Measurements from ENCODE around the gene C14orf180.

GRCh38 chr14:104547310-104547997, 32.1 kb upstream of the C14orf180 start:
- TF ChIP-seq CTCF (IDR thresholded peaks at IDR 0.05) = no peak
- no peak for TF ChIP-seq TCF7 (CRISPR knock-in tag; IDR thresholded peaks at IDR 0.05; ENCODE audit: low read depth)
- TF ChIP-seq NFYB (CRISPR knock-in tag; conservative IDR thresholded peaks at IDR 0.05; ENCODE audit: low read depth) = no peak
- no peak for TF ChIP-seq MAX (CRISPR knock-in tag; IDR thresholded peaks at IDR 0.05)
- no peak for TF ChIP-seq ETV6 (CRISPR knock-in tag; IDR thresholded peaks at IDR 0.05)
- TF ChIP-seq STAT6 (CRISPR knock-in tag; conservative IDR thresholded peaks at IDR 0.05; ENCODE audit: low read depth) = no peak
- TF ChIP-seq ZNF425 (CRISPR knock-in tag; conservative IDR thresholded peaks at IDR 0.05) = no peak
- no peak for TF ChIP-seq IRF1 (CRISPR knock-in tag; IDR thresholded peaks at IDR 0.05)
- TF ChIP-seq MXD4 (CRISPR knock-in tag; IDR thresholded peaks at IDR 0.05; ENCODE audit: borderline replicate concordance) = no peak
- no peak for TF ChIP-seq FOXP1 (CRISPR knock-in tag; IDR thresholded peaks at IDR 0.05; ENCODE audit: borderline replicate concordance)
- TF ChIP-seq NFE2L1 (CRISPR knock-in tag; IDR thresholded peaks at IDR 0.05) = no peak
- TF ChIP-seq KAT7 (CRISPR knock-in tag; IDR thresholded peaks at IDR 0.05; ENCODE audit: borderline replicate concordance) = no peak
- TF ChIP-seq NR2C2 (CRISPR knock-in tag; IDR thresholded peaks at IDR 0.05) = no peak
